Measurements from ENCODE around the gene ARHGAP26.

Gene ARHGAP26

GRCh38 chr5:142753116-142753631 lies 17.0 kb upstream of the ARHGAP26 start:
- no peak for DNase-seq

DNA sequence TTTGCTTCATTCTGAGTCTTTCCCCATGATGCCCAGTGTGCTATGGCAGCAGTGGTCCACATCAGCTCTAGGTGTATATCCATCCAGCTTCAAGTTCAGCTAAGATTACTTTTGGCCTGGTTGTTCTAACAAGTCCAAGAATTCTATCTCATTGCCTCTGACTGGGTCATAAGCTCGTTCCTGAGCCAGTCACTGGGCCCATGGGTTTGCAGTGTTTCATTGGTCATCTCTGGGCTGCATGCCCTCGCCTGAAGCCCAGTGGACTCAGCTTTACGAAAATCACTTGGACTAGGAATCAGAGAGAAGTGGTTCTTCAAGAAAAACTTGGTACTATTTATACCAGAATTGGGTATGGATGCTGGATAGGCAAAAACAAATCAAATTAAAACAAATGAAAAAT lies 16.1 kb upstream of the ARHGAP26 start:
- DNase-seq: no peak

- DNase-seq: no peak
Observed at GRCh38 chr5:142756576-142756975, 13.6 kb upstream of the ARHGAP26 start.

GRCh38 chr5:142757564-142757963 lies 12.6 kb upstream of the ARHGAP26 start:
- no peak for DNase-seq

DNA sequence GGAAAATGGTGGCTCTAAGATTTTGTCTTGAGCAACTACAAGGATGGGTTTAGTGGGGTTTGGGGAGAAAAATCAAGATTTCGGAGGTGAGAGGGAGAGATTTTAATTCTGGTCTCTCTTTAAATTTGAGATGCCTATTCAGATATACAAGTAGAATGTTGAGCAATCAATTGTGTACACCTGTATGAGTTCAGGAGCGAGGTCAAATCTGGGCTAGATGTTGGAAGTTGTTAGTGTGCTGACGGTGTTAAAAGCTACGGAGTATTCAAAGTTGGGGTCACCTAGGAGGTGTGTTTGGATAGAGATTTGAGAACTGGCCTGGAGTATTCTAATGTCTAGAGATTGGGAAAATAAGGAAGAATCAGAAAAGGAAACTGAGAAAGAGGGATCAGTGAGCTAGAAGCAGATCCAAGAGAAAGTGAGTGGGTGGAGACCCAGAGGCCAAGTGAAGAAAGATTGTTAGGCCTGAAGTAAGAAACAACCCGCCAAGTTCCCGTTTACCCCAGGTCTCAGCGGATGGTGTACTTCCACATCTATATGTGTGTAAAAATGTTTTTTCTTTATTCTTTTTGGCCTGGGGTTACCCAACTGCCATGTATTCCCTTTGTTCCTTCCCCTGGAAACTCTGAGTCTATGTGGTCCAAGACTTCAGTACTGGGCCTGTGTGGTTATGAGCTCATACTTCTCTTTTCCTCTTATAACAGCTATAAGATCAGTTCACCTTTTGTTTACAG lies 11.9 kb upstream of the ARHGAP26 start:
- no peak for DNase-seq

- no peak for DNase-seq
Observed at GRCh38 chr5:142758796-142759145, 11.4 kb upstream of the ARHGAP26 start.

- no peak for DNase-seq
Observed at GRCh38 chr5:142763701-142764100, 6.5 kb upstream of the ARHGAP26 start.

DNA sequence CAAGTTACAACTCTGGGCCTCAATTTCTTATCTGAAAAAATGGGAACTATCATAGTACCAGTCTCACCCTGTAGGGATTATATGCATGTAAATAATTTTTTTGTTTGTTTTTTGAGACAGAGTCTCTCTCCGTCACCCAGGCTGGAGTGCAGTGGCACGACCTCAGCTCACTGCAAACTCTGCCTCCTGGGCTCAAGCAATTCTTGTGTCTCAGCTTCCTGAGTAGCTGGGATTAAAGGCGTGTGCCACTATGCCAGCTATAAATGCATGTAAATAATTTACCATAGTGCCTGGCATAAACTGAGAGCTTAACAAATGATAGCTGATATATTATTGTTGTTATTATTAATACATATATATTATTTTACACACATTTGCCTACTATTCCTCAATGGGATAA lies 3.0 kb upstream of the ARHGAP26 start:
- no peak for DNase-seq

GRCh38 chr5:142767911-142768310 lies 2.3 kb upstream of the ARHGAP26 start:
- DNase-seq: no peak

- peak; percentile 46 for DNase-seq
Observed at GRCh38 chr5:142769251-142769792, 855 bp upstream of the ARHGAP26 start.

GRCh38 chr5:142770650-142771609 lies 753 bp downstream of the ARHGAP26 start:
- DNase-seq: peak; percentile 67

GRCh38 chr5:142771666-142772065 lies 1.5 kb downstream of the ARHGAP26 start:
- no peak for DNase-seq

DNA sequence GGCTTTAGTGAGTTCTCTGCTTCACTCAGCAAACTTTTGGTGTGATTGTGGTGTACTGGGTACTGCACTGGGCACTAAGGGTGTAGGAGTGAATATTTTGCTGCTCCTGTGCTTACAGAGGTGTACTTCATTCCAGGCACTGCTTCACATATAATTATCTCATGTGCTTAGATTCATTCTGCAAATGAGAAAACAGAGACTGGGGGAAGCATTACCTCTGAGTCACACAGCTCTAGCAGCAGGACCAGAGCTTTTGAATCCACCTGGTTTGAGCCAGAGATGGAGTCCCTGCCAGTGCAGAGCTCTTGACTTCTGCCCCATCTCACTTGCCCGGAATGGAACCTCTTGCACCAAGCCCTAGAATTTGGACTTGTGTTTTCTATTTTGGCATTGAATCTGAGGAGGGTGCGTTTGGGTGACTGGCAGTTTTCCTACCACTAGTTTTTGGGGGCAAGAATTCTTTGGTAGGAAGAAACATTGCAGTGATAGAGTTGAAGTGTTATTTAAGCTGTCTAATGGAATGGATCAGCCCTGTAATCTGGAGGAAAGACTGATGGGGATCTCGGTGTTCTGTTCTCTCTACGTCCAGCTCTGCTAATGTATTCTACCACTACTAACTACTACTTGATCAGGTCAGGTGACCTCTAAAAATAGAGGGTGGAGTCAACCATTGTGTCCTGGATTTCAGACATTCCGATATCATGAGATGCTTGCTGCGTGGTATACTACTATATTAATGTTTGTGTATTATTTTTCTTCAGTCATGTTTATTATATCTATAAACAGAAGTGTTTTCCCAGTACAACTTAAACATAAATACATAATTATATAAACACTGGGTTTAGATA lies 2.5 kb downstream of the ARHGAP26 start:
- no peak for DNase-seq

DNA sequence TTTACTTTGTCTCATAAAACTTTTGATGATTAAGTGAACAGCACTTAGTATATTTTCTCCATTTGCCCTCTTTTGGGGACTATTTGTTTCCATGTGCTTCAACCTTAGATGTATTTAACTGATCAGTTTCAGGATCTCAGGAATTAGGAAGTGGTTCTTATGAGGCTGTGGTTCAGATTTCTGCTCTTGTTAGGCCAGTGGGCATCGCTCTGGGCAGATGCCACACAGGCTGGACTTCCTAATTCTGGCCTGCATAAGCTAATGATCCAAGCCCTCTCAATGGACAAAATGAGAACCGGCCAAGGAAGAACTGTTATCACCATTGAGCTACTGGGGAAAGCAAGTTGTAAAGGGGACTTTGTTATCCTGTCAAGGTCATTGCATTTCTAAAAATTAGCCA lies 6.9 kb downstream of the ARHGAP26 start:
- no peak for DNase-seq

GRCh38 chr5:142777850-142778249 lies 7.7 kb downstream of the ARHGAP26 start:
- DNase-seq: no peak

DNA sequence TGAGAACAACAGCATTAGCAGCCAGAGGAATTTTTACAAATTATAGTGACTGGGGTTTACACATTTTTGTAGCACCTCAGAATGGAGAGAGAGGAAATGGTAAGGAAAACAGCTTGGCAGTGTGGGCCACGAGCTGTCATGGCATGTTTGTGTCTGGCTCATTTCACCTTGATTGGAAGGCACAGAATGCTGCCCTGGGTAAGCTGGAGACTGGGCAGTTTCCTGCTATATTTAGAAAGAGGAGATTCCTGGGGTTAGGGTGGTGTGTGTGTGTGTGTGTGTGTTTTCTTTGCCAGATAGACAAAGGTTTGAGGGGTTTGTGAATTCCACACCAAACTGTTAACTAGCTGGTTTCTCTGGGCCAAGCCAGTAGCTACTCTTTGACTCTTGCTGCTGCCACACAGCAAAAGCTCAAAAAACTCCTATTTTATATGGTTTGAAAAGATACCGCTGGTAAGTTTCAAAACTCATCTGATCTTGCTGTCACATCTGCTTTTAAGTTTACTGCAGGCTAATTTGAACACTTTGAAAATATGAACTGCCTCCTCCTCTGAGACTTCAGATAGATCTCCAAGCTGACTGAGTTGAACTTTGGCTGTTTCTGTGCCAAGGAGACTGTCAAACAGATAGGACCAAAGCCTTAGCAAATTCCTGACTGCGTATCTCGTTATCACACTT lies 9.1 kb downstream of the ARHGAP26 start:
- DNase-seq: no peak

GRCh38 chr5:142780871-142781270 lies 10.7 kb downstream of the ARHGAP26 start:
- no peak for DNase-seq

- no peak for DNase-seq
Observed at GRCh38 chr5:142782976-142783530, 12.9 kb downstream of the ARHGAP26 start.

- DNase-seq: peak; percentile 83
Observed at GRCh38 chr5:142783601-142784341, 13.6 kb downstream of the ARHGAP26 start.

DNA sequence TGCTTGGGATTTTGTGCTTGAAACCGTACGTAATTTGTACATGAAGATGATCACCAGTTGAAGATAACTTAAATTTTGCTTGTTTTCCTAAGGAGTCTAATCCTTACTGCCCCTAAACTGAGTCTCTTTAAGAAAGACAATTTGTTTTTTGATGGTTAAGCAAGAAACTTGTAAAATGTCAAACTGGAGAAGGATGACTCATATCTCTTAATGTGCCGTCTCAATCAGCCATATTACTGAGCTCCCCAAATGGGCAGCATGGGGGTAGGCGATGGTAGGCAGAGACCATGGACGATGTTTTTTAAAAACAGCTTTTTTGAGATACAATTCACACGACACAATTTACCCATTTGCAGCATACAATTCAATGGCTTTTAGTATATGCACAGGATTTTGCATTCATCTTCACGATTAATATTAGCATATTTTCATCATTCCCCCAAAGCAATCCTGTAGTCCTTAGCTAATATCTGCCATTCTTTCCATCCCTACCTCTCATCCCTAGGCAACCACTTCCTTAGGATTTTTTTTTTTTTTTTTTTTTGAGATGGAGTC lies 14.3 kb downstream of the ARHGAP26 start:
- DNase-seq: no peak

GRCh38 chr5:142785206-142785605 lies 15.0 kb downstream of the ARHGAP26 start:
- DNase-seq: no peak
